ENCODE data around the gene OR52E6.

The OR52E6 gene

DNA sequence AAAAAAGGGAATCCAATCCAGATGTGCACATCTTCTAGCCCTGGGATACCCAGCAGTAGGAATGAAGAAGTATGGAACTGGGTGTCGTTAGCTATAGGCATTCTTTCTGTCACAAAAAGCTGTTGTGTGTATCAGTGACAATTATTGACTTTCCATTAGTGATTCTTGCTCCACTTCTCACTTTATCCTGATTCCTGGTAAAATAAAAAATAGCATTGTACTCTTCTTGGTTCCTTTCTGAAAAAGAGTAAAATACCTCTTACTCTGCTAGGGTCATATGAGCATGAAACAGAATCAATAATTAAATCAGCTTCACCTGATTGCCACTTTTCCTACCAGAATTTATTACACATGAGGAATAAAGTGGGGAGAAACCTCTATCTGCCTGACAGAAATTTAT is at the start of gene OR52E6:
TSS of gene OR52E6 (minus strand) at position 101 of the 400 bp plus-strand sequence. CDS start at position 101, 0 bp downstream.
- DNase-seq (ENCODE audit: low read depth, low spot score), result no peak

DNA sequence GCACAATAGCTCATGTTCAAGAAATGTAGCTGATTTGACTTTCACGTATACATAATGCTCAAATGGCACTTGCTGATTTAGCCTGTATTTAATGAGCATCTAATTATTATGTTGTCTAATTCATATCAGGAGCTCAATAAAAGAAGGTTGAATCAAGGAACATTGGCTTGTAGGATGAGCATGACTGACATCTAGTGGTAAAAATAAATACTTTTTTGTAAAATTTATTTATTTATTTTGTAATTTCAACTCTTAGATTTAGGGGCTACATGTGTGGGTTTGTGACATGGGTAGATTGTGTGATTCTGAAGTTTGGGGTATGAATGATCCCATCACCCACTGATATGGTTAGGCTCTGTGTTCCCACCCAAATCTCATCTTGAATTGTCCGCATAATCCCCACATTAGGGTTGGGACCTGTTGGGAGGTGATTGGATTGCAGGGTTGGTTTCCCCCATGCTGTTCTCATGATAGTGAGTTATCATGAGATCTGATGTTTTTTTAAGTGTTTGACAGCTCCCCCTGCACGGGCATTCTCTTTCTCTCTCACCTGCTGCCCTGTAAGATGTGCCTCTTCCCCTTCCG is 49.6 kb upstream of the OR52E6 start:
- no peak for DNase-seq (ENCODE audit: low read depth, low spot score)

DNA sequence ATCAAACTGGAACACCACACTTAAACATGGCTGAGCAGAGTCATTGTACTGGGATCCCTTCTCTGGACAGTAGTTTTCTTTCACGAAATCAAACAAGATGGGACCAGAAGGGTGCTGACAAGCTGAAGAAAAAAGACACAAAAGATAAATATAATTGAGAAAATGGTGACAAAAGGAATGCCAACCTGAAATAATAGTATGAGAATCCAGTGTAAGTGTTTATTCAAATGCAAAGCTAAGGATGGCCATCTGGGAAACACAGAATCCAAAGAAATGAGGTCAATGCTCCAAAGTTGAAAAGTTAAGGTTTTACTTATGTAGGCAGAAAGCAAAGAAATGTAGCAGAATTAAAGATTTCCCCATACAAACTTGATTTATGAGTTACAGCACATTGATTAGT is 46.0 kb upstream of the OR52E6 start:
- no peak for DNase-seq (ENCODE audit: low read depth, low spot score)

DNA sequence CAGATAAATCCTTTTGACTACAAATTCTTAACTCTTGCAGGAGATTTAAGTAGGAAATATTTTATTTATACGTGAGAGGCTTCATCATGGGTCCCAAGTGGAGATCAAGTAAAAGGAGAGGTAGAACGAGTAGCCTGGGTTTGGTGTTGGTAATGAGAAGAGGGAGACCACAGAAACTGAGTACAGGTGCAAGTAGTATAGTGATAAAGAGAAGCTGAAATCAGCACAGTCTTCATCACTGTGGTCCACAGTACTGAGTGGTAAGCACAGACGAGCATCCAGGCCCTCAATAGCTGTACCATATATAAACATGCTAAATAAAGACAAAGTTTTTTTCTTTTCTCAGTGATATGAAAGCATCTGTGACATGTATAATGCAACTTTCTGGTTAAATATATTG is 45.5 kb upstream of the OR52E6 start:
- DNase-seq (ENCODE audit: low read depth, low spot score), result no peak

DNA sequence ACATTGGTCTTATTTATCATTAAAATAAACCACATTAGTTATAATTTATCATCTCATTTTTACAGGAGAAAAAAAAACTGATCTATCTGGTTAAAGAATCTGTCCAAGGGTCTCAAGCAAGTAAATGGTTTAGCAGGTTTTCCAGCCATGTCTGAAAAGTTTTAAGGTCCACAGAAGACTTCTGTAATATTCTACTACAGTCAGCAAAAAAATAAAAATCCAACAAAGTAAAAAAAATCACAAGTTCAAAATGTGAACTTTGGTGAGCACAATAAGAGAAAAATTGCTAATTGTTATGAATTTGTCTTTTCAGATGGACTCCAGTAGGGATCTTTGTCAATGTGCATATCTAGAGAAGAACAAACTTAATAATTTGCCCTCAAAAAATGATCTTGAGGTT is 40.1 kb upstream of the OR52E6 start:
- no peak for DNase-seq (ENCODE audit: low read depth, low spot score)

DNA sequence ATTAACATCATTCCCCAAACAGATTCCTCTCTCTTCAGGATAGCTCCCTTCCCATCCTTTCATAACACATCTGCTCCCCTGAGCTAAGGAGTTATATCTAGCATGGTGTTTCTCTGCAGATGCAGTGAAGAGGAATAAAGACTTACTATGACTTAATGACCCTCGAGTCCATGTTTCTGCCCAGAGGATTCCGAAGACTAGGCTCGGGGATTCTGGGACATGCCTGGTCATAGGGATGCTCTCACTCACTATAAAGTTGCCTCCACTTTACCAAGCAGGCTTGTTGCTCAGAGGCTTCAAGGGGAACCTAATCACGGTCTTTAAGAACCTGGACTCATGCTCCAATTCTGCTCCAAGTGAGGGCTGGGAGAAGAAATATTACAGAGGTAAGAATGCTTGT is 38.6 kb upstream of the OR52E6 start, which contains the start of gene OR52E4:
TSS of gene OR52E4 (plus strand) at position 301 of the 400 bp plus-strand sequence. CDS start 3,664 bp downstream, outside the sequence.
- no peak for DNase-seq (ENCODE audit: low read depth, low spot score)

DNA sequence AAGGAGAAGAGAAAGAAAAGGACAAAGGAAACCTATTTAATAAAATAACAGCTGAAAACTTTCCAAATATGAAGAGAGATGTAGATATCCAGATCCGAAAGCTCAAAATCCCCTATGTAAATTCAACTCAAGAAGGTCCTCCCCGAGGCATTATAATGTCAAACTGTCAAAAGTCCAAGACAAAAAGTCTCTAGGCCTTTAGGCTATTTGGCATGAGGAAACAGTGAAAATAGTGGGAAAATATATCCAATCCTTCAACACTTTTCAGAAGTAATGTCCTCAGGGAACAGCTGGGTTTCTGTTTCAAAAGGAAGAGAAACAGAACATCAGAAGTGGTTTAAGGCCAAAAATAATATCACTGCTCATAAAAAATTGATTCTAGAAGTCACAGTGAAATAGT is 36.9 kb upstream of the OR52E6 start:
- DNase-seq (ENCODE audit: low read depth, low spot score), result no peak

DNA sequence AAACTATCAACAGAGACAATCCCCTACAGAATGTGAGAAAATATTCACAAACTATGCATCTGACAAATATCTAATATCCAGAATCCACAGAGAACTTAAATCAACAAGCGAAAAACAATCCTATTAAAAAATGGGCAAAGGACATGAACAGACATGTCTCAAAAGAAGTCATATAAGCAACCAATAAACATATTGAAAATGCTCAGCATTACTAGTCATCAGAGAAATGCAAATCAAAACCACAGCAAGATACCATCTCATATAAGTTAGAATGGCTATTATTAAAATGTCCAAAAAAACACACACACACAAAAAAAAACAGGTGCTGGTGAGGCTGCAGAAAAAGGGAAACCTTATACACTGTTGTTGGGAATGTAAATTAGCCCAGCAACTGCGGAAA is 24.1 kb upstream of the OR52E6 start:
- DNase-seq (ENCODE audit: low read depth, low spot score), result no peak

DNA sequence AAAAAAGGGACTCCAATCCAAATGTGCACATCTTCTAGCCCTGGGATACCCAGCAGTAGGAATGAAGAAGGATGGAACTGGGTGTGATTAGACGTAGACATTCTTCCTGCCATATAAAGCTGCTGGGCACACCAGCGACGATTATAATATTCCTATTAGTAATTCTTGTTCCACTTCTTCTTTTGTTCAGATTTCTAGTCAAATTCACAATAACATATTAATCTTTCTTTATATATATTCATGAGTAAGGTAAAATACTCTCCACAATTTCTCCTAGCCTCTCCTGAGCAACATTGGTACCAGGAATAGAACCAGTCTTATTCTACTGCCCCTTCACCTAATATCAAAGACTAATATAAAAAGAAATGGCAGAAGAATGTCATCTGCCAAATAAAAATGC is 15.9 kb upstream of the OR52E6 start, which contains the start of gene OR52E8:
TSS of gene OR52E8 (minus strand) at position 101 of the 400 bp plus-strand sequence. CDS start at position 101, 0 bp downstream.
- no peak for DNase-seq (ENCODE audit: low read depth, low spot score)

DNA sequence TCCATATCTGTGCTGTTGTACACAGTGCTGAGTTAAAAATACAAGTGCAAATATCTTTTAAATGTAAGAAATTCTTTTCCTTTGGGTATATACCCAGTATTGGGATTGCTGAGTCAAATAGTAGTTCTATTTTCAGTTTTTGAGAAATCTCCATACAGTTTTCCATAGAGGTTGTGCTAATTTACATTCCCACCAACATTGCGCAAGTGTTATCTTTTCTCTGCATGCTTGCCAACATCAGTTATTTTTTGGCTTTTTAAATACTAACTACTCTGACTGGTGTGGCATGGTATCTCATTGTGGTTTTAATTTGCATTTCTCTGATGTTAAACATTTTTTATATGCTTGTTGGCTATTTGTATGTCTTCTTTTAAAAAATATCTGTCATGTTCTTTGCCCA is 9.3 kb upstream of the OR52E6 start:
- DNase-seq (ENCODE audit: low read depth, low spot score), result no peak

DNA sequence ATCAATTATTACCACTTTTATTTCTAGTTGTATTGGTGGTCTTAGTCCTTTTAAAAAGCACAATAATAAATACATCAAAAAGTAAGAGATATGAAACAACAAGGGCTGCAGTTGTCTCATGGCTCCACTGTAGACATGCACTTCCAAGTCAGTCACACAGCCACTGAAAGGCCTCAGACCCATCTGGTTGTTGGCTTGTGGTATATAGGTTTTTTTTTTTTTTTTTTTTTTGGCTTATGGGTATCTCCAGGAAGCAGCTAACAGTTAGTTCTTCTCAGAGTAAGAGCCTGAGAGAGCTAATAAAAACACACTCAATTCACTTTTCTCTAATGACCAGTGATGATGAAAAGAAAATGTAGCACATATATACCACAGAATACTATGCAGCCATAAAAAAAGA is 6.0 kb upstream of the OR52E6 start:
- DNase-seq (ENCODE audit: low read depth, low spot score), result no peak

DNA sequence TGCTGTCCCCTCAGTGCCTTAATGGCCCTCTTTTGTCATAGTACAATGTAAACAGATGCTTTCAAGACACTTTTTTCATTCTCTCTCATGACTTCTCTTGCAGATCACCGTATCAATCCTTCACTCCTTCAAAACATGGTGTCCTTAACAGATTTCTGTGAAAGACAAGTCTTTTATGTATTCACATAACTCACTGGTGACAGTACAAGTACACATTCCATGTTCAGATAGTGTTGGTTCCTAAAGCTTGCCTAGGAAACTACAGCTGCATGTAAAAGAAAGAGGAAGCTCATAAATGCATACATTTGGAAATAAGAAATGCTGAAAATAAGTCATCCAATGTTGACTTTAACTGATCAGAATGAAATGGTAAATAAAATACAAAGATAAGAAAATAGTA is 5.0 kb upstream of the OR52E6 start:
- DNase-seq (ENCODE audit: low read depth, low spot score), result no peak

DNA sequence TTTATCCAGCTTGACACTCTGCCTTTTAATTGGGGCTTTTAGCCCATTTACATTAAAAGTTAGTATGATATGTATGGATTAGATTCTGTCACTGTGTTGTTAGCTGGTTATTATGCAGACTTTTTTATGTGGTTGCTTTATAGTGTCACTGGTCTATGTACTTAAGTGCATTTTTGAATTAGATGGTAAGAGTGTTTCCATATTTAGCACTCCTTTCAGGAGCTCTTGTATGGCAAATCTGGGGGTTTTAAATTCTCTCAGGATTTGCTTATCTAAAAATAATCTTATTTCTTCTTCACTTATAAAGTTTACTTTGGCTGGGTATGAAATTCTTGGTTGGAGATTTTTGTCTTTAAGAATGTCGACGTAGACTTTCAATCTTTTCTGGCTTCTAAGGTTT is 4.0 kb downstream of the OR52E6 start:
- DNase-seq (ENCODE audit: low read depth, low spot score), result no peak

DNA sequence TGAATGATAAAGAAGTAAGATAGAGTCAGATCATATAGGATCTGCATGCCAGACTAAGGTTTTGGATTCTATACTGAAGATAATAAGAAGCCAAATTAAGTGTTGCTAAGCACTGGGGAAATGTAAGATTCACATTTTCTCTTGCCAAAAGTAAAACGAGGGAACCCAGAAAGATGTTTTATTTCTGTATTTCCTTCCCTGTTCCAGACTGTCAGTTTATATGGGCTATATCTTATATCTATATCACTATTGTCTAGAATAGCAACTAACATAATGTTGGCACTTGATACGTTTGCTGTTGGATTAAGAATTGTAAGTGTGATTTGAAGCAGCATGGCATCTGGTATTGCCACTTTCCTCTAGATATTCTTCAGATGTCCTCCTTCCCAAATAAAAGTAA is 8.3 kb downstream of the OR52E6 start:
- no peak for DNase-seq (ENCODE audit: low read depth, low spot score)

DNA sequence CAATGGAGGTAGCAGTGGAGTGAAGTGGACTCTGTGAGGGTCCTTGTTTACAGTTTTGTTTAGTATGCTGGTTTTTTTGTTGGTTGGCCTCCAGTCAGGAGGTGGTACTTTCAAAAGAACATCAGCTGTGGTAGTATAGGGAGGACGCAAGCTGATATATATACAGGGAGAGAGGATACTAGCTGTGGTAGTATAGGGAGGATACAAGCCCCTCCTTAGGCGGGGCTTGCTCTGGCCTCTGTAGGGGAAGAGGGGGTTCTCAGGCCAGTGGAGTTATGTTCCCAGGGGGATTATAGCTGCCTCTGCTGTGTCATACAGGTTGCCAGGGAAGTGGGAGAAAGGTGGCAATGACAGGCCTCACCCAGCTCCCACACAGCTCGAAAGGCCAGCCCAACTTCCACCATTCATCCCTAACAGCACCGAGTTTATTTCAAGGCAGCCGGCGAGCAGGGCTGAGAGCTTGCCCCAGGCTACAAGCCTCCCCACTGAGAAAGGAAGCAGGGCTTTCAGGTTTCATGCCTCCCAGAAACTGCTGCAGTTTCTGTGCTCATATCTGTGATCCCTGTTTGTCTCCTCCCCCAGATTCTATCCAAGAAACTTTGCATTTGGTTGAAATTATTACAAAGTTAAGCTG is 10.4 kb downstream of the OR52E6 start:
- no peak for DNase-seq (ENCODE audit: low read depth, low spot score)

DNA sequence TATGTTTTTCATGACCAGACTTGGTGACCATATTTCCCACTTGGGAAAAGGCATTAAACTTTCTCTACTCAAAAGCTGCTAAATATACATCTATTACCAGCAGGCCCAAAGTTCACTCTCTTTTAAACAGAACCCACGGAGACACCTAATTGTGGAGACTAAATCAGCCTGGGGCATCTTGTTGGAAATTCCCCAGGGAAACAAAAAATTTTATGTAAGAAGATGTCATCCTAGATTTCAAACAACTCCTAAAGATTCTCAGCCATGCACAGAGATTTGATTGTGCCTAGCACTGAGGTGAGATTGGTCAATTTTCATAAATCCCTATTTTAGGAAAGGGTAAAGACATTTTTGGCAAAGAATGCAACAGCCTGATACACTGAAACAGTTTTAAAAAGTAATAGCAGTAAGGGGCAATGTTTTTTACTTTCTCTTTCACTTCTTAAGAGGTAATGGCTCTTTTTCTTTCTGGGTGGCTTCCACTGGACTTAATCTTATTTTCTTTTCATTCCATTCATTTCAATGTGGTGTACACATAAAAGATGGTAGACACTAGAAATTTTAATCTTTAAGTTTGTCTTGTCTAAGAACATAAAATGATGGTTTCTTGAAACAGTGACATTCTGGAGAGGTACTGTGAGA is 23.3 kb downstream of the OR52E6 start:
- DNase-seq (ENCODE audit: low read depth, low spot score), result no peak

DNA sequence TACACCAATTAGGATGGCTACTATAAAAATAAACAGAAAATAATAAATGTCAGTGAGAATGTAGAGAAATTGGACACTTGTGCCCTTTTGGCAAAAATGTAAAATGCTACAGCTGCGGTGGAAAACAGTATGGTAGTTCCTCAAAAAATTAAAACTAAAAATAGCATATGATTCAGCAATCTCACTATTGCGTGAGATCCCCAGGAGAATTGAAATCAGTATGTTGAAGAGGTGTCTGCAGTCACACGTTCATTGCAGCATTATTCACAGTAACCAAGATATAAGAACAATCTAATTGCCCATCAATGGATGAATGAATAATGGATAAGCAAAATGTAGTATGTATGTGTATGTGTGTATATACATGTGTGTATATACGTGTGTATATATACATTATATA is 26.2 kb downstream of the OR52E6 start:
- DNase-seq (ENCODE audit: low read depth, low spot score), result no peak

DNA sequence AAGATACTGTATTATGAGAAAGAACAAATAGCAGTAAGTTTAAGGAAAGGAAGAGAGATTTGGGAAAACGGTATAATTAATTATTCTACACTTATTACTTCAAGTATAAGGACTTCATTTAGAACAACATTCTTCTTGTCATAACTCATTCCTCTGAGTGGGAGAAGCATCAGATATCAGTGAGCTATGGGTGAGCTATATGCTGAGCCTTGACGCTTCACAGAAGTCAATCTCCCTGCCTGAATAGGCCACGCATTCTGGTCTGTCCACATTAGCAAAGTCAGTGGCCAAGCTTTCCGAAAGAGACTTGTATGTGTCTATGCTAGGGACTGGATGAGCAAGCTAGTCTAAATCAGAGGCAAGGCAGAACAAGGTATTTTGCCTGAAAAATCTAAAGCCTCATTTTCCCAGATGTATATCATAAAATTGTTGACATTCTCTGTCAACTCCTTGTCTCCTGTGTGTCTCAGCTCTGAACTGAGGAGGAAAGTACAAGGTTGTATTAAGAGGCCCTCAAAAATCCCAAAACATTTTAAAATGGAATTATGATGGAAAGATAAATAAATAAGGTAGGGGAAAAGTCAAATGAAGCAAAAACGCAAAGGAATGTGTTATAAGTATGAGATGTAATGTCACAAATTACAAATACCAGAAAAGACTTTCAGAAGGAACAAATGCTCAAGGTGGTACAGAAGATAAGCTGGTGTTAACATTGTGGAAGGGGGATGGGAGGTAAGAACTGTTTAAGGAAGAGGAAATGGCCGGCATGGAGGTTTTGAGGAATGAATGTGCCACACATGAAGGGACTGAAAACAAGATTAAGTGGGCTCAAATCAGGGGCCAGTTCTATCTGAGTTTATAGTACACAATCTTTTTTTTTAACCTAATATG is 31.5 kb downstream of the OR52E6 start:
- no peak for DNase-seq (ENCODE audit: low read depth, low spot score)

DNA sequence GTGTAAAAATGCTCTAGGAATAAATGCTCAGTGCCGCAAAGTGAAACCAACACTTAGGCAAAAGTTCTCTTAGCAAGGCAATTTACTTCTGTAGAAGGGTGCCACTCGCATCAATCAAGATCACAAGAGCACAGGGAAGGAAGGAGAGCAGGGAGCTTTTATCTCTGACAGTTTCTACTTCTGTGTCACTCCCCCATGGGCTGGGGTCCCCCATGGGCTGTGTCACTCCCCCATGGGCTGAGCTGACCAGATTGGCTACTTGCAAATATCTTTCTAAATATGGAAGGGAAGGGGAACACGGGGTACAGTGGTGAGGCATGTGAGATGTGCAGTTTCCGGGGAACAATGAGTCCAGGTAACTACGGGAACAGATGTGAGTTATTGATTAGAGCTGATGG is 32.6 kb downstream of the OR52E6 start:
- no peak for DNase-seq (ENCODE audit: low read depth, low spot score)

DNA sequence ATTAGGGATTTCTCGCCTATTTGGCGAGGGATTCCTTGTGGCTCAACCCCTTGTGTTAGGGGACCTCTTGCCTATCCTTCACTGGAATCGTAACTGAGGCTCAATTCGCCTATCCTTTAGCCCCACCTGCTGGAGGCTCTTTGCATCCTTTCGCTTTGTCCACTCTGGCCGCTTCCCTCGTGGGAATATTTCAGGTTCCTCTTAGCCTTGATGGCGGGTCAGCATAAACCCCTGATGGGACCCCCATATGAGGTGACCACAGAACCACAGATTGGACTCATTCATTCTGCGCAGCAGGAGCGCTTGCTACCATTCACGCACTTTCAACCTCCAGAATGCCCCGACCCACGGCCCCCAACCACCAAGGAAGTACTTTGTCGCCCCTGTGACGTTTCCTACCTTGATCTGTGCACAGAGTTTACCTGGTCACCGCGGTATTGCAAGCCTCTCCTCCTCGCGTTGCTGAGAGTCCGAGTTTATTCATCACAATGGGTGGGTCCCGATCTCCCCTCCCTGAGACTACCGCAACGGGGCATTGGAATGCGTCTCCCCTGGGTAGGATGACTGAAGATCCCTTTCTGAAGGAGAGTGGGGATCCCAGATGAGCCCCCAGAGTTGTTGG is 33.1 kb downstream of the OR52E6 start, which contains the start of gene OR52N2:
TSS of gene OR52N2 (plus strand) at position 425 of the 622 bp plus-strand sequence. CDS start 11,412 bp downstream, outside the sequence.
- no peak for DNase-seq (ENCODE audit: low read depth, low spot score)

DNA sequence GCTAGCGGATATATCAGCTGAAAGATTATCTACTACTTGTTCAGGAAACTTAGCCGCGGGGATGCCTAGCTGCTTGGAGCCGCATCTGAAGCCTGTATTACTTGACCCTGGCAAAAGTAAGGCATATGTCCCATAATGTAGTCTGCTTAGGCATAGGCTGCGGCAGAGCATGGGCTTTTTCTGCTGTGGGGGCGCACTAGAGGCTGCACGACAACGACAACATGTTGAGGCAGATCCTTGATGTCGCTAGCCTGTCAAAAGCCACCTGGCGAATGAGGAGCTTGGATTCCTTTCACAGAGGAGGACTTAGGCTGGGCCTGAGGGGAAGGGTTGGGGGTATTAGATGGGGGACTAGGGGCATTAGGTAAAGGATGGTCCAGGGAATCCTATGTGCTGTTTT is 34.1 kb downstream of the OR52E6 start:
- no peak for DNase-seq (ENCODE audit: low read depth, low spot score)

Data from iPS DF 19.7 (cell line).